ENCODE measurements around the gene NR1H3.
A peak's percentile ranks its signal among the peaks of the same experiment; 100 is the strongest.

The NR1H3 gene

GRCh38 chr11:47269829-47270305 is 12.1 kb downstream of the NR1H3 start, which contains the start of gene MADD:
Gene MADD (plus strand): TSS chr11:47270133.
- peak within 1 kb of the TSS; percentile 70 for H3K27ac ChIP-seq (ENCODE audit: low read depth, low read length)
- peaks cover 24% of the 10 kb centered on the region for H3F3A ChIP-seq (ENCODE audit: insufficient read depth)
- TF ChIP-seq EZH2phosphoT487 (conservative IDR thresholded peaks at IDR 0.05; ENCODE audit: low read length) = no peak
- TF ChIP-seq CTCF (IDR thresholded peaks at IDR 0.05; ENCODE audit: insufficient read depth, low read length, poor library complexity, severe bottlenecking) = no peak
- H3K36me3 ChIP-seq (ENCODE audit: low read length) = no peaks in the 10 kb centered on the region
- H4K20me1 ChIP-seq (ENCODE audit: low read depth, low read length) = peaks cover 13% of the 10 kb centered on the region; the same call in 1 of the 2 replicates
- H3K4me3 ChIP-seq (ENCODE audit: insufficient read depth, low read length, poor library complexity, severe bottlenecking) = peak within 1 kb of the TSS; percentile 76
- H3K27me3 ChIP-seq (ENCODE audit: low read length) = no peaks in the 10 kb centered on the region
- H2AFZ ChIP-seq (ENCODE audit: low read depth, low read length, severe bottlenecking) = peak within 1 kb of the TSS; percentile 47
- H3K9me3 ChIP-seq (ENCODE audit: insufficient read depth, low read length) = no peaks in the 10 kb centered on the region
- H3K9me2 ChIP-seq (replicated peaks; ENCODE audit: insufficient read depth, low read length) = no peaks in the 10 kb centered on the region
- peak within 1 kb of the TSS; percentile 65 for H3K9ac ChIP-seq (ENCODE audit: low read length)
- peak within 1 kb of the TSS; percentile 74 for H3K4me2 ChIP-seq (ENCODE audit: low read depth, low read length, poor library complexity, severe bottlenecking)
- peaks cover 44% of the 10 kb centered on the region for H3K79me2 ChIP-seq (ENCODE audit: insufficient read depth, low read length)

- peak overlapping the region; percentile 74 for H3K4me2 ChIP-seq (ENCODE audit: low read depth, low read length, poor library complexity, severe bottlenecking)
- peak overlapping the region; percentile 76 for H3K4me3 ChIP-seq (ENCODE audit: insufficient read depth, low read length, poor library complexity, severe bottlenecking)
- no peaks in the 10 kb centered on the region for H3K9me2 ChIP-seq (replicated peaks; ENCODE audit: insufficient read depth, low read length)
- peaks cover 24% of the 10 kb centered on the region for H3F3A ChIP-seq (ENCODE audit: insufficient read depth)
- peak overlapping the region; percentile 47 for H2AFZ ChIP-seq (ENCODE audit: low read depth, low read length, severe bottlenecking)
- peaks cover 13% of the 10 kb centered on the region; the same call in 1 of the 2 replicates for H4K20me1 ChIP-seq (ENCODE audit: low read depth, low read length)
- no peaks in the 10 kb centered on the region for H3K9me3 ChIP-seq (ENCODE audit: insufficient read depth, low read length)
- peaks cover 45% of the 10 kb centered on the region for H3K79me2 ChIP-seq (ENCODE audit: insufficient read depth, low read length)
- no peaks in the 10 kb centered on the region for H3K36me3 ChIP-seq (ENCODE audit: low read length)
- TF ChIP-seq EZH2phosphoT487 (conservative IDR thresholded peaks at IDR 0.05; ENCODE audit: low read length) = no peak
- TF ChIP-seq CTCF (IDR thresholded peaks at IDR 0.05; ENCODE audit: insufficient read depth, low read length, poor library complexity, severe bottlenecking) = peak; percentile 13
- H3K27ac ChIP-seq (ENCODE audit: low read depth, low read length) = peak overlapping the region; percentile 70
- no peaks in the 10 kb centered on the region for H3K27me3 ChIP-seq (ENCODE audit: low read length)
- H3K9ac ChIP-seq (ENCODE audit: low read length) = peak overlapping the region; percentile 65
Observed at GRCh38 chr11:47270331-47271271, 12.8 kb downstream of the NR1H3 start.

- no peaks in the 10 kb centered on the region for H3K27me3 ChIP-seq (ENCODE audit: low read length)
- H3K9me2 ChIP-seq (replicated peaks; ENCODE audit: insufficient read depth, low read length) = no peaks in the 10 kb centered on the region
- peaks cover 13% of the 10 kb centered on the region; the same call in 1 of the 2 replicates for H4K20me1 ChIP-seq (ENCODE audit: low read depth, low read length)
- no peak overlapping the region for H2AFZ ChIP-seq (ENCODE audit: low read depth, low read length, severe bottlenecking)
- H3F3A ChIP-seq (ENCODE audit: insufficient read depth) = peaks cover 24% of the 10 kb centered on the region
- H3K79me2 ChIP-seq (ENCODE audit: insufficient read depth, low read length) = peaks cover 45% of the 10 kb centered on the region
- H3K9me3 ChIP-seq (ENCODE audit: insufficient read depth, low read length) = no peaks in the 10 kb centered on the region
- peak overlapping the region; percentile 74 for H3K4me2 ChIP-seq (ENCODE audit: low read depth, low read length, poor library complexity, severe bottlenecking)
- peak overlapping the region; percentile 39; the same call in 1 of the 2 replicates for H3K27ac ChIP-seq (ENCODE audit: low read depth, low read length)
- TF ChIP-seq EZH2phosphoT487 (conservative IDR thresholded peaks at IDR 0.05; ENCODE audit: low read length) (no peak), CTCF (IDR thresholded peaks at IDR 0.05; ENCODE audit: insufficient read depth, low read length, poor library complexity, severe bottlenecking) (no peak)
- peak overlapping the region; percentile 65 for H3K9ac ChIP-seq (ENCODE audit: low read length)
- peak overlapping the region; percentile 76 for H3K4me3 ChIP-seq (ENCODE audit: insufficient read depth, low read length, poor library complexity, severe bottlenecking)
- H3K36me3 ChIP-seq (ENCODE audit: low read length) = 0 out of 2 replicates have a peak, but pooled peaks cover 3% of the 10 kb centered on the region
Observed at GRCh38 chr11:47271328-47271727, 13.5 kb downstream of the NR1H3 start.

All from SU-DHL-6 (cell line).